ENCODE data around the gene MAPKAP1. TPM values are rescaled to one million over a fixed set of nuclear protein-coding genes. Genes with fewer than 3 reads are reported as not detected.
A peak's percentile ranks its signal among the peaks of the same experiment; 100 is the strongest.

The MAPKAP1 gene
- total RNA-seq, 2 experiments from 2014 or later = 66.2 to 78.8 TPM

DNA sequence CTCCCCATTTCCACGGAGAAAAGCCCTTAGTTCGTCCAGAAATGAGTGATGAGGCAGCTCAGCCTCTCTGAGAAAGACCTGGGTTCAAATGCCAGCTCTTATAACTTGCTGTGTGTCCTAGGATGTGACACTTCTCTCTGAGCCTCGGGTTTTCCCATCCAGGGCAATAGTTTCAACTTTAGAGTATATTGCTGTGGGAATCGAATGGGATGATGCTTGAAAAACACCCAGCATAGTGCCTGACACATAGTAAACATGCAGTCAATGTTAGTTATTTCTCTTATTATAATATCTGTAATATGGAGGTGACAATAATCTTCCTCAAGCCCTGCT, 430 bp upstream of the MAPKAP1 start:
- Histone ChIP-seq H2AFZ (ENCODE audit: low read length) (peak overlapping the region; percentile 85), H3K36me3 (ENCODE audit: insufficient read depth, low read length) (no peaks in the 10 kb centered on the region), H3K79me2 (ENCODE audit: insufficient read depth, low read depth, low read length) (peaks cover 16% of the 10 kb centered on the region), H3K9me3 (ENCODE audit: low read length) (no peaks in the 10 kb centered on the region), H3K4me2 (ENCODE audit: low read length) (peak overlapping the region; percentile 66), H4K20me1 (ENCODE audit: insufficient read depth, low read length) (no peaks in the 10 kb centered on the region), H3K4me1 (ENCODE audit: insufficient read depth, low read length, poor library complexity, severe bottlenecking) (peaks cover 20% of the 10 kb centered on the region), H3K27ac (ENCODE audit: low read depth, low read length, poor library complexity, severe bottlenecking) (no peak overlapping the region), H3K4me3 (ENCODE audit: low read depth, low read length, poor library complexity, severe bottlenecking) (peak overlapping the region; percentile 96), H3K9me2 (ENCODE audit: insufficient read depth, low read length) (no peaks in the 10 kb centered on the region)
- TF ChIP-seq EZH2phosphoT487 (IDR thresholded peaks at IDR 0.05; ENCODE audit: borderline replicate concordance, low read depth, low read length) = no peak
- TF ChIP-seq, protein P1, sequence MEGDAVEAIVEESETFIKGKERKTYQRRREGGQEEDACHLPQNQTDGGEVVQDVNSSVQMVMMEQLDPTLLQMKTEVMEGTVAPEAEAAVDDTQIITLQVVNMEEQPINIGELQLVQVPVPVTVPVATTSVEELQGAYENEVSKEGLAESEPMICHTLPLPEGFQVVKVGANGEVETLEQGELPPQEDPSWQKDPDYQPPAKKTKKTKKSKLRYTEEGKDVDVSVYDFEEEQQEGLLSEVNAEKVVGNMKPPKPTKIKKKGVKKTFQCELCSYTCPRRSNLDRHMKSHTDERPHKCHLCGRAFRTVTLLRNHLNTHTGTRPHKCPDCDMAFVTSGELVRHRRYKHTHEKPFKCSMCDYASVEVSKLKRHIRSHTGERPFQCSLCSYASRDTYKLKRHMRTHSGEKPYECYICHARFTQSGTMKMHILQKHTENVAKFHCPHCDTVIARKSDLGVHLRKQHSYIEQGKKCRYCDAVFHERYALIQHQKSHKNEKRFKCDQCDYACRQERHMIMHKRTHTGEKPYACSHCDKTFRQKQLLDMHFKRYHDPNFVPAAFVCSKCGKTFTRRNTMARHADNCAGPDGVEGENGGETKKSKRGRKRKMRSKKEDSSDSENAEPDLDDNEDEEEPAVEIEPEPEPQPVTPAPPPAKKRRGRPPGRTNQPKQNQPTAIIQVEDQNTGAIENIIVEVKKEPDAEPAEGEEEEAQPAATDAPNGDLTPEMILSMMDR (conservative IDR thresholded peaks at IDR 0.05; ENCODE audit: low read length) = no peak
- ChIA-PET POLR2A (interaction anchor here (0.8 to 2.0 kb wide), 5 partner anchors 9 to 844 kb away, joined by 3 to 9 read pairs (median 6); no protein-coding TSS in a partner anchor), CTCF (ENCODE audit: unreplicated experiment) (no interaction called here)
- intact Hi-C loops (cut with micrococcal nuclease; ENCODE audit: unreplicated experiment) = no loop called here
- DNase-seq (ENCODE audit: low spot score) = no peak
- TSS peak; percentile 88 for BruUV-seq (replicated peaks)

GRCh38 chr9:125705893-125706292, 1.1 kb downstream of the MAPKAP1 start:
- H3K9me3 ChIP-seq (ENCODE audit: low read length) = no peaks in the 10 kb centered on the region
- BruUV-seq (replicated peaks) = no TSS peak
- DNase-seq (ENCODE audit: low spot score) = no peak
- peaks cover 20% of the 10 kb centered on the region for H3K4me1 ChIP-seq (ENCODE audit: insufficient read depth, low read length, poor library complexity, severe bottlenecking)
- H3K4me3 ChIP-seq (ENCODE audit: low read depth, low read length, poor library complexity, severe bottlenecking) = peak overlapping the region; percentile 96
- POLR2A ChIA-PET = interaction anchor here (0.6 to 2.0 kb wide), 3 partner anchors 9 to 61 kb away, joined by 3 to 8 read pairs (median 4); no protein-coding TSS in a partner anchor
- H3K4me2 ChIP-seq (ENCODE audit: low read length) = peak overlapping the region; percentile 92
- no peaks in the 10 kb centered on the region for H3K9me2 ChIP-seq (ENCODE audit: insufficient read depth, low read length)
- H2AFZ ChIP-seq (ENCODE audit: low read length) = no peak overlapping the region
- TF ChIP-seq, protein P1 (conservative IDR thresholded peaks at IDR 0.05; ENCODE audit: low read length) = no peak
- TF ChIP-seq EZH2phosphoT487 (IDR thresholded peaks at IDR 0.05; ENCODE audit: borderline replicate concordance, low read depth, low read length) = no peak
- H3K36me3 ChIP-seq (ENCODE audit: insufficient read depth, low read length) = no peaks in the 10 kb centered on the region
- H3K27ac ChIP-seq (ENCODE audit: low read depth, low read length, poor library complexity, severe bottlenecking) = no peak overlapping the region
- H4K20me1 ChIP-seq (ENCODE audit: insufficient read depth, low read length) = no peaks in the 10 kb centered on the region
- CTCF ChIA-PET (ENCODE audit: unreplicated experiment) = no interaction called here
- intact Hi-C loops (cut with micrococcal nuclease; ENCODE audit: unreplicated experiment) = no loop called here
- H3K79me2 ChIP-seq (ENCODE audit: insufficient read depth, low read depth, low read length) = peaks cover 27% of the 10 kb centered on the region

DNA sequence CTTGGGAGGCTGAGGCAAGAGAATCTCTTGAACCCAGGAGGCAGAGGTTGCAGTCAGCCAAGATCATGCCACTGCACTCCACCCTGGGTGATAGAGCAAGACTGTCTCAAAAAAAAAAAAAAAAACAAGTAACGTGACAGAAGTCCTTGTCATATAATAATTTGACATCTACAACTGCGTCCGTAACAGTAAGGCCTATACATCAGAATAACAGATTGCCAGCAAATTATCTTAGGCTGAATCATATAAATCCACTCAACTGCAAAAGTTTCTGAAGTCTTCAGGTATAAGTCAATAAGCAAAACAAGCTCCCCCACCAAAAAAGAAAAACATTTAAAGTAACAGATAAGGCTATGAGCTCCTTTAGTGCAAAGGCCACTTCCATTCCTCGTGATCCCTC, 3.3 kb downstream of the MAPKAP1 start:
- Histone ChIP-seq H3K27ac (ENCODE audit: low read depth, low read length, poor library complexity, severe bottlenecking) (no peak overlapping the region), H4K20me1 (ENCODE audit: insufficient read depth, low read length) (no peaks in the 10 kb centered on the region), H2AFZ (ENCODE audit: low read length) (no peak overlapping the region), H3K9me3 (ENCODE audit: low read length) (no peaks in the 10 kb centered on the region), H3K9me2 (ENCODE audit: insufficient read depth, low read length) (no peaks in the 10 kb centered on the region), H3K4me2 (ENCODE audit: low read length) (no peak overlapping the region), H3K36me3 (ENCODE audit: insufficient read depth, low read length) (no peaks in the 10 kb centered on the region), H3K4me1 (ENCODE audit: insufficient read depth, low read length, poor library complexity, severe bottlenecking) (peaks cover 20% of the 10 kb centered on the region), H3K79me2 (ENCODE audit: insufficient read depth, low read depth, low read length) (peaks cover 44% of the 10 kb centered on the region), H3K4me3 (ENCODE audit: low read depth, low read length, poor library complexity, severe bottlenecking) (no peak overlapping the region)
- TF ChIP-seq, protein P1 (conservative IDR thresholded peaks at IDR 0.05; ENCODE audit: low read length) = no peak
- TF ChIP-seq EZH2phosphoT487 (IDR thresholded peaks at IDR 0.05; ENCODE audit: borderline replicate concordance, low read depth, low read length) = no peak
- CTCF ChIA-PET (ENCODE audit: unreplicated experiment) = no interaction called here
- BruUV-seq (replicated peaks) = no TSS peak
- no peak for DNase-seq (ENCODE audit: low spot score)
- POLR2A ChIA-PET = interaction anchor here (0.6 to 1.3 kb wide), 5 partner anchors 9 to 830 kb away, joined by 3 to 5 read pairs (median 4); no protein-coding TSS in a partner anchor
- intact Hi-C loops (cut with micrococcal nuclease; ENCODE audit: unreplicated experiment) = no loop called here
